H4 (cell line): ENCODE results near the gene DAPK1. TPM values are rescaled to one million over a fixed set of nuclear protein-coding genes. Genes with fewer than 3 reads are reported as not detected.
"Not testable (repeated sequence)": the region's sequence is repeated elsewhere in the genome, so short reads cannot be mapped to it uniquely, and the experiment has no call there.

Source experiments
- DNase-seq: peaks from one replicate; pipeline ENCODE4 v3.0.0-alpha.2; 2015; ENCODE audit warnings: low spot score
- total RNA-seq: library from RNA; depleted of rRNA; stranded (reverse); fragments of >200 nt; shearing (Covaris generic); gene quantifications from 2 replicates; pipeline ENCODE4 v1.2.3, GENCODE V29; 2014

DAPK1 gene
- total RNA-seq, 1 experiment from 2014 or later, result 6.6 TPM

- no peak for DNase-seq
These were observed 44.5 kb downstream of the DAPK1 start for GRCh38 chr9:87542141-87542540.

- DNase-seq, result no peak
These were observed 45.6 kb downstream of the DAPK1 start for GRCh38 chr9:87543251-87543650.

GRCh38 chr9:87545858-87546257 lies 48.2 kb downstream of the DAPK1 start:
- DNase-seq, result peak; percentile 52

GRCh38 chr9:87546704-87547103 lies 49.0 kb downstream of the DAPK1 start:
- peak; percentile 63 for DNase-seq

- peak; percentile 42 for DNase-seq
These were observed 50.0 kb downstream of the DAPK1 start for GRCh38 chr9:87547671-87548081.

- no peak for DNase-seq
These were observed 50.5 kb downstream of the DAPK1 start for GRCh38 chr9:87548159-87548558.

GRCh38 chr9:87549088-87549487 lies 51.4 kb downstream of the DAPK1 start:
- not testable (repeated sequence) for DNase-seq

GRCh38 chr9:87549791-87550190 lies 52.1 kb downstream of the DAPK1 start:
- DNase-seq, result no peak

- no peak for DNase-seq
These were observed 52.7 kb downstream of the DAPK1 start for GRCh38 chr9:87550253-87550954.

GRCh38 chr9:87551772-87552217 lies 54.1 kb downstream of the DAPK1 start:
- DNase-seq, result no peak

- DNase-seq, result no peak
These were observed 56.7 kb downstream of the DAPK1 start for GRCh38 chr9:87554171-87554910.

GRCh38 chr9:87554976-87555375 lies 57.3 kb downstream of the DAPK1 start:
- no peak for DNase-seq

- DNase-seq, result no peak
These were observed 58.4 kb downstream of the DAPK1 start for GRCh38 chr9:87556039-87556438.

- DNase-seq, result no peak
These were observed 59.2 kb downstream of the DAPK1 start for GRCh38 chr9:87556821-87557220.

GRCh38 chr9:87557996-87558395 lies 60.3 kb downstream of the DAPK1 start:
- peak; percentile 68 for DNase-seq

- DNase-seq, result no peak
These were observed 61.0 kb downstream of the DAPK1 start for GRCh38 chr9:87558606-87559190.

GRCh38 chr9:87562062-87562461 lies 64.4 kb downstream of the DAPK1 start:
- no peak for DNase-seq

GRCh38 chr9:87562530-87563170 lies 65.0 kb downstream of the DAPK1 start:
- no peak for DNase-seq

- DNase-seq, result peak; percentile 90
These were observed 66.4 kb downstream of the DAPK1 start for GRCh38 chr9:87564111-87564510.

GRCh38 chr9:87564791-87565241 lies 67.1 kb downstream of the DAPK1 start:
- DNase-seq, result peak; percentile 47

GRCh38 chr9:87567001-87567400 lies 69.3 kb downstream of the DAPK1 start:
- no peak for DNase-seq

- no peak for DNase-seq
These were observed 69.9 kb downstream of the DAPK1 start for GRCh38 chr9:87567571-87567970.
